ENCODE data around the gene PAPOLA.

PAPOLA gene

GRCh38 chr14:96587823-96588385 is 85.7 kb downstream of the PAPOLA start:
- no peak for DNase-seq

- no peak for DNase-seq
These were observed 86.5 kb downstream of the PAPOLA start for GRCh38 chr14:96588410-96589257.

- DNase-seq, result no peak
These were observed 87.4 kb downstream of the PAPOLA start for GRCh38 chr14:96589577-96589976.

DNA sequence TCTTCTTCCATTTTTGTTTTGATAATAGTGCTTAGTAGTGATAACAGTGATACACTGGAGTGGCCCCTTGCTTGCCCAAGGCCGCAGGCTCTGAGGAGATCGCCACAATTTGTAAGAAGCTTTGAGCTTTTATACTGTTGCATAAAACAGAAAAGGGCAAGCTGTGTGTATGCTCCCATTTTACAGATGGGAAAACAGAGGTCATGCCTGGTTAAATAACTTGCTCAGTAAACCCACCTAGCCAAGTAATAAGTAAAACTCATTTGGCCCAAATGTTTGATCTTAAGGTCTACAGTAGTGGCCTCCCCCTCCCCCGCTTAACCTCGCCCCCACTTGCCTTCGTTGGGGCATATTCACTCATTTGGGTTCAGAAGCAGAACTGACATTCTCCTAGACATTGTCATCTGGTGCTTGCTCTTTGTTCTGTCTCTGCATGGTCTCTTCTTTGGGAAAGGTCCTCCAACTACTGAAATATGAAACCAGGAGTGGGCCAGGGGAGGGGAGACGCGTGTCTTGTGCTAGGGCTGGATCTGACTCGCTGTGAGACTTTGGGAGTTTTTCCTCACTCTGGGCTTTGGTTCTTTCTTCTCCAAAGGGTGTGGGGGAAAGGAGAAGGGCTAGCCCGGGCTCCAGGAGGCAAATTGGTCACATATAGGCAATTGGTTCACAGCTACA is 88.1 kb downstream of the PAPOLA start:
- DNase-seq, result no peak

GRCh38 chr14:96592591-96593386 is 90.6 kb downstream of the PAPOLA start:
- no peak for DNase-seq

DNA sequence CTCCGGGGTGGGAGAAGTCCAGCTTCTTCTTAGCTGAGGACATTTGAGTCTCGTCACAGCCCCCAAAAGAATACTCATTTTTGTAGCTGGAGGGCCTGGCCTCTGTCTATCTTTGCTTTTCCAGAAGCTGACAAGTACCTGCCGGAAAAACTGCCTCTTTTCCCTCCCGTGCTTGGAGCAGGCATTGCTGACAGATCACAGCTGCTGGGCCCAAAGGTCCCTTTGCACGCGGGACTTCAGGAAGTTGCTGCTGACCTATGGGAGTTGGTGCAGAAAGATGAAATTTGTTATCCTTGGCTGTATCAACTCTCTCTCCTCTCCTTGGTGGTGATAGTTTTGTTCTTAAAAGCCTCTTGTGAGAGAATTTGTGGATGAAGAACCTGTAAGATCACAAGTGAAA is 92.8 kb downstream of the PAPOLA start:
- DNase-seq, result no peak

DNA sequence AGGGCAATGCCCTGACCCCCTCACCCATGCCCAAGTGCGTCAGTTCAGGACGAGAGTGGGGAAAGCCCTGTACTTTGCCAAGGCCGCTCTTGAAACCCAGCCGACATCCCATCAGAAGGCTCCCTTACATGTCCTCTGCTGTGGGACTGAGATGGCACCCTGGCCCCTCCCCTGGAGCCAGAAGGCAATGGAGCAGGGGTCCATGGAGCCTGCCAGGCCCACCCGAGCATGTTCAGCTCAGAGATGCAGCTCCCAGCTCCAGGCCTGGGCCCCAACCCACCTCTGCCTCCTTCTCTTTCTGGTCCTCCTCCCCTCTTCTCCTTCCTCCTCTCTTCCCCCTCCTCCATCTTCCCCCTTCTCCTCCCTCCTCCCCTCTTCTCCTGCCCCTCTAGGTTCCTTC is 95.5 kb downstream of the PAPOLA start:
- no peak for DNase-seq

DNA sequence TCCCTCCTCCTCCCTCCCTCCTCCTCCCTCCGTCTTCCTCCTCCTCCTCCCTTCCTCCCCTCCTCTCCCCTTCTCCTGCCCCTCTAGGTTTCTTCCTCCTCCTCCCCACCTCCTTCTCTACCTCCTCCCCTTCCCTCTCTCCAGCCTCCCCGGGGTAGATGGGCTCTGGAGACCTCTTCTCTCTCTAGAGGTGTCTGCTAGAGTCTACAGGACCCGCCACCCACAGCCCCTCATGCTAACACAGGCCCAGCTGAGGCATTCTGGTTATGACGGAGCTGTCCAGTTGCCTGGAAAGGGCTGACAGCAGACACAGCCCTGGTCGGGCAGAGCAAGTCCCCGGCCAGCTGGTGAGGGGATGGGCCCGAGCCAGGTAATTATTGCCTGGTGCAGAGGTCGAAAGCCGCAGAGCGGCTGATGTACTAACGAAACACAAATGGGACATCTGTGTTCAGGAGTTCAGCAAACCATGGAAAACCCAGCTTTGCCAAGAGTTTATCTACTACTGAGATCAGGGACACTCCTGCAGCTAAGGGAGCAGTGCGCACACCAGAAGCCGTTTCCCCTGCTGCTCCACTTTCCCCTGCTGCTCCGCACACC is 96.2 kb downstream of the PAPOLA start:
- DNase-seq, result no peak

GRCh38 chr14:96599076-96599475 is 96.9 kb downstream of the PAPOLA start:
- no peak for DNase-seq

DNA sequence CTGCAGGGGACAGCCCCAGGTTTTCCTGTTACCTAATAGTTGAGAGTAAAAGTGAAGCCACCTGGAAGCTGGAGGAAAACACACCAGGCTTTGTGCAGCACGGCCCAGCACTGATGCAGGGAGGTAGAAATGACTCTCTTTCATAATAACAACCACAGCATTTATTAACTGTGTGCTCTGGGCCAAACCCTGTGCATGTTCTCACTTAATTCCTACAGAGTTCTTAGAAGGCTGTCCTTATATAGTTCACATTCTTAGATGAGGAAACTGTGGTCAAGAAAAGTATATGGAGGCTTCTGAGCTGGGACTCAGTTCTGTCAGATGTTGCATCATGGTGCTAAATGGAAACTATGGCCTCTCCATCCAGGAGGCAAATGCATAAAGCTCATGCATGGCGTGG is 100.0 kb downstream of the PAPOLA start:
- no peak for DNase-seq

- DNase-seq, result no peak
These were observed 101.4 kb downstream of the PAPOLA start for GRCh38 chr14:96603350-96604255.

DNA sequence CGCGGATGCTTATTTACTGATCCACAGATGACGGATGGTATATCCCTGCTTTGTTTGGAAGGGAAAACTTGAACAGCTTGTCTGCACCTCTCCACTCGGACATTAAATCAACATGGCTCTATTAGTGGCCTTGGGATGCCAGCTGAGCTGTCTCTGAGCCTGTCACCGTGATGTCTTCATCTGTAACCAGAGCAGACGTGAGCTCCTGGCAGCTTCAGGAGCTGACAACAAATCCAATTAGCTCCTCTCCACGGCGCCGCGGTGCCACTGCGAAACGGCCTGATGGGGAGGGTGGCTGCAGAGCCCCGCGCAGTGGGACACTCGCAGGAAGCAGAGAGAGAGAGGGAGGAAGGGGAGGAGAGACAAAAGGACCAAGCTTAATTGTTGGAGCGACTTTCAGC is 112.3 kb downstream of the PAPOLA start:
- no peak for DNase-seq

- no peak for DNase-seq
These were observed 114.1 kb downstream of the PAPOLA start for GRCh38 chr14:96616161-96616721.
